HG02970 (cell line): ENCODE results near the gene PNPLA6.

Source experiments
- ATAC-seq: cut with Tn5 transposase; IDR thresholded peaks from one replicate; pipeline ENCODE4 v1.9.1; 2021; ENCODE audit warnings: mild to moderate bottlenecking, moderate library complexity, moderate number of reproducible peaks; ENCODE audit not compliant: unreplicated experiment, low FRiP score

Gene PNPLA6

GRCh38 chr19:7515110-7515644, 20.3 kb upstream of the PNPLA6 start:
- ATAC-seq = no peak

- ATAC-seq = no peak
Measured at GRCh38 chr19:7515645-7516151, 19.8 kb upstream of the PNPLA6 start, which contains the start of gene ZNF358. TSS of gene ZNF358 (plus strand) at chr19:7516103. CDS start at chr19:7519243, 3,140 bp downstream.

- ATAC-seq = no peak
Measured at GRCh38 chr19:7516333-7516732, 19.2 kb upstream of the PNPLA6 start.

- ATAC-seq = no peak
Measured at GRCh38 chr19:7516878-7517277, 18.6 kb upstream of the PNPLA6 start.

GRCh38 chr19:7519361-7520130, 16.0 kb upstream of the PNPLA6 start:
- ATAC-seq = no peak

GRCh38 chr19:7520131-7521051, 15.1 kb upstream of the PNPLA6 start:
- ATAC-seq = no peak

- no peak for ATAC-seq
Measured at GRCh38 chr19:7521551-7522071, 13.9 kb upstream of the PNPLA6 start.

- ATAC-seq = peak; percentile 89
Measured at GRCh38 chr19:7522072-7522922, 13.2 kb upstream of the PNPLA6 start, which contains the start of gene MCOLN1. TSS of gene MCOLN1 (plus strand) at chr19:7522624. CDS start at chr19:7522751, 127 bp downstream.

GRCh38 chr19:7522923-7523667, 12.4 kb upstream of the PNPLA6 start:
- no peak for ATAC-seq

GRCh38 chr19:7524523-7524922, 11.0 kb upstream of the PNPLA6 start:
- ATAC-seq = no peak

GRCh38 chr19:7524992-7525739, 10.4 kb upstream of the PNPLA6 start:
- ATAC-seq = no peak

- no peak for ATAC-seq
Measured at GRCh38 chr19:7526059-7526929, 9.2 kb upstream of the PNPLA6 start.

GRCh38 chr19:7527516-7528191, 7.9 kb upstream of the PNPLA6 start:
- ATAC-seq = no peak

GRCh38 chr19:7528192-7528519, 7.4 kb upstream of the PNPLA6 start:
- no peak for ATAC-seq

- no peak for ATAC-seq
Measured at GRCh38 chr19:7528522-7529245, 6.8 kb upstream of the PNPLA6 start.

GRCh38 chr19:7529246-7529600, 6.3 kb upstream of the PNPLA6 start:
- no peak for ATAC-seq
